ENCODE measurements around the gene TMPRSS9.

TMPRSS9 gene

DNA sequence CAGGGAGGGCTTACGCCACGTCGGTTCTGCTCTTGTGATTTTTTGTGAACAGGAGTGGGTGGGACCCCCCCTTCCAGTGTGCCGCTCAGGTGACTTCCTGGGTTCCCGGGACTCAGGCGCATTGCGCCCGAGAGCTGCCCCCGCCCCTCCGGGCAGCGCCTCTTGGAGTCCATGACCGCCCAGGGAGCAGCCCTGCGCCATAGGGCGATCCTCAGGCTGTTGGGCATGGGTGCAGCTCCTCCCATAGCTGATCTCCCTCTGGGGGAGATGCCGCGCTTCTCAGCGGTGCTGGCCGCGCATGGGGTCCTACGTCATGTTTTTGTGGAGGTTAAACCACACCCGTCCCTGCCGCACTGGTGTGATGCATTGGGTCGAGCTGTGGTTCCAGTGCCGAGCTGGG is 7.9 kb upstream of the TMPRSS9 start:
- H3K27ac ChIP-seq: no peak overlapping the region
- TF ChIP-seq, protein P1, sequence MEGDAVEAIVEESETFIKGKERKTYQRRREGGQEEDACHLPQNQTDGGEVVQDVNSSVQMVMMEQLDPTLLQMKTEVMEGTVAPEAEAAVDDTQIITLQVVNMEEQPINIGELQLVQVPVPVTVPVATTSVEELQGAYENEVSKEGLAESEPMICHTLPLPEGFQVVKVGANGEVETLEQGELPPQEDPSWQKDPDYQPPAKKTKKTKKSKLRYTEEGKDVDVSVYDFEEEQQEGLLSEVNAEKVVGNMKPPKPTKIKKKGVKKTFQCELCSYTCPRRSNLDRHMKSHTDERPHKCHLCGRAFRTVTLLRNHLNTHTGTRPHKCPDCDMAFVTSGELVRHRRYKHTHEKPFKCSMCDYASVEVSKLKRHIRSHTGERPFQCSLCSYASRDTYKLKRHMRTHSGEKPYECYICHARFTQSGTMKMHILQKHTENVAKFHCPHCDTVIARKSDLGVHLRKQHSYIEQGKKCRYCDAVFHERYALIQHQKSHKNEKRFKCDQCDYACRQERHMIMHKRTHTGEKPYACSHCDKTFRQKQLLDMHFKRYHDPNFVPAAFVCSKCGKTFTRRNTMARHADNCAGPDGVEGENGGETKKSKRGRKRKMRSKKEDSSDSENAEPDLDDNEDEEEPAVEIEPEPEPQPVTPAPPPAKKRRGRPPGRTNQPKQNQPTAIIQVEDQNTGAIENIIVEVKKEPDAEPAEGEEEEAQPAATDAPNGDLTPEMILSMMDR (IDR thresholded peaks at IDR 0.05): no peak
- no peak for TF ChIP-seq ZFX (IDR thresholded peaks at IDR 0.05; ENCODE audit: borderline replicate concordance)

DNA sequence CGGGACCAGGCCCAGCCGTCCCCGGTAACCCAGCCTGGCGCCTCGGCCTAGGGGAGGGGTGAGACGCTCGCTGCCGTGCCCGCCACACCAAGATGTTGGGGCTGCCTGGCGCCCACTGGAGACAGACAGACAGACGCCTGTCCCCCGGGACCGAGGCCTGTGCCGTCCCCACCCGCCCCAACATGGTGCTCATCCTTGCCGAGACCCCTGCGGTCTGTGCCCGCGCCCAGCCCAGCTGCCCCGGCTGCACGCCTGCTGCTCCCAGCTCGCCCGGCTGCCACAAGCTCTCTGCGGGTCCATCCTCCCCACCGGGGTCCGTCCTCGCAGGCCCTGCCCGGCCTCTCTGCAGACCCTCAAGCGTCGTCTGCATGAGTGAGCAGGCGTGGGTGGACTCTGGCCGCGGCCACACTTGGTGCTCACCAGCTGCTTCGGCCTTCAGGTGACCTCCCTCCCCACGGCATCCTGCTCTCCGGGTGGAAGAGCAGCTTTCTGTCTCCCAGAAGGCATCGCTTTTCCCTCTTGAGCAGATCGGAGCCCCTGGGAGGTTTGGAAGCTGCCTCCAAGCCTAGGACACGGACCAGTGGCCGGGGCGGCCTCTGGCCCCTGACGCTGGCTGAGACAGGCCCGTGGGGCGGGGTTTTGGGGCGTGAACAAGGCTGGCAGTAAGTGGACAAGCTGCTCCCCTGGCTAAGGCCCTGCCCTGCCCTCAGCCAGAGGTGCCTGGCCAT is 6.7 kb upstream of the TMPRSS9 start:
- no peak overlapping the region for H3K27ac ChIP-seq
- TF ChIP-seq, protein P1 (IDR thresholded peaks at IDR 0.05): no peak
- no peak for TF ChIP-seq ZFX (IDR thresholded peaks at IDR 0.05; ENCODE audit: borderline replicate concordance)

DNA sequence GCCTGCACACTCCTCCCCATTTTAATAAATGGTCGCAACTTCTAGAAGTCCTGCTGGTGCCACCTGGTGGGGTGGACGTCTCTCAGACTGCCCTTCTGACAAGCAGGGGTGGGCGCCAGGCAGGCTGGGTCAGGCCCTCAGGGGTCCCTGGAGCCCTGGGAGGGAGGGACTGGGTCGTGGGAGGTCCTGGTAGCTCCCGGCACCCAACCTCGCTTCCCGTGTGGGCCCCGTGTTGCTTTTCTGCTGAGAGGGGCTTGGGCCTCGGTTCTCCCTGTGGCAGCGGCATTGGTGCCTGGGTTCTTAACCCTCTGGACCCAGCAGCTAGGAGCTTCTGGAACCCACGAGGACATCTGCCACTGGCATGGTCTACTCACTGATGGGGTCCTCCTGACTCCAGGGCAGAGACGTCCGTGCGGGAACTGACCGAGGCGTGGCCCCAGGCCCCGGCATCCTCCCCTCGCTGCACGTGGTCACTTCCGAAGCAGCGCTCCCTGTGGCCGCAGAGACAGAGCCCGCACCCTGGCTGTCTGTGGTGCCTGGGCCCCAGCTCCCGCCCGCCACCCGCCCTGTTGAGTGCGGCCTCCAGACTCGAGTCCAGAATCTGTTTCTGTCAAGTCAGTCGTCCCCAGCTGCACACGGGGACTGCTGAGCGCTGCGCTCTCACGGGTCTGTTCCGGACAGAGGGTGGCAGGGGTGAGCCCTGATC is 6.0 kb upstream of the TMPRSS9 start:
- TF ChIP-seq ZFX (IDR thresholded peaks at IDR 0.05; ENCODE audit: borderline replicate concordance): no peak
- TF ChIP-seq, protein P1 (IDR thresholded peaks at IDR 0.05): no peak
- H3K27ac ChIP-seq: no peak overlapping the region

DNA sequence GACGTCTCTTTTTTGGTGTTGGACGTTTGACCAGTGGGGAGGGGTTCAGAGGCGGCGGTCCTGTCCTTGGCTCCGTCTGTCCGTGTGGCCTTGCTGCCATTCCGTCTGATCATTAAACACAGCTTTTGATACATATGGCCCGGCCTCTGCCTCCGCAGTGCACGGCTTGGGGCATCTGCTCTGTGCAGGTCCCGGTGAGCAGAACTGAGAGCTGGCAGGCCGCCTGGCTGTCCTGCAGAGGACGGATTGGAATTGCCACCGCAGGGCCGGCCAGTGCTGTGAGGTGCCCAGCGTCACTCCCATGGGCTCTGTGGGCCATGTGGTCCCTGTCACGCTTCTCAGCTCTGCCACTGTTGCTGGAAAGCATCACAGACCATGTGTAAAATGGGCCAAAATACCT is 5.4 kb upstream of the TMPRSS9 start:
- TF ChIP-seq, protein P1 (IDR thresholded peaks at IDR 0.05): no peak
- no peak for TF ChIP-seq ZFX (IDR thresholded peaks at IDR 0.05; ENCODE audit: borderline replicate concordance)
- H3K27ac ChIP-seq: no peak overlapping the region

DNA sequence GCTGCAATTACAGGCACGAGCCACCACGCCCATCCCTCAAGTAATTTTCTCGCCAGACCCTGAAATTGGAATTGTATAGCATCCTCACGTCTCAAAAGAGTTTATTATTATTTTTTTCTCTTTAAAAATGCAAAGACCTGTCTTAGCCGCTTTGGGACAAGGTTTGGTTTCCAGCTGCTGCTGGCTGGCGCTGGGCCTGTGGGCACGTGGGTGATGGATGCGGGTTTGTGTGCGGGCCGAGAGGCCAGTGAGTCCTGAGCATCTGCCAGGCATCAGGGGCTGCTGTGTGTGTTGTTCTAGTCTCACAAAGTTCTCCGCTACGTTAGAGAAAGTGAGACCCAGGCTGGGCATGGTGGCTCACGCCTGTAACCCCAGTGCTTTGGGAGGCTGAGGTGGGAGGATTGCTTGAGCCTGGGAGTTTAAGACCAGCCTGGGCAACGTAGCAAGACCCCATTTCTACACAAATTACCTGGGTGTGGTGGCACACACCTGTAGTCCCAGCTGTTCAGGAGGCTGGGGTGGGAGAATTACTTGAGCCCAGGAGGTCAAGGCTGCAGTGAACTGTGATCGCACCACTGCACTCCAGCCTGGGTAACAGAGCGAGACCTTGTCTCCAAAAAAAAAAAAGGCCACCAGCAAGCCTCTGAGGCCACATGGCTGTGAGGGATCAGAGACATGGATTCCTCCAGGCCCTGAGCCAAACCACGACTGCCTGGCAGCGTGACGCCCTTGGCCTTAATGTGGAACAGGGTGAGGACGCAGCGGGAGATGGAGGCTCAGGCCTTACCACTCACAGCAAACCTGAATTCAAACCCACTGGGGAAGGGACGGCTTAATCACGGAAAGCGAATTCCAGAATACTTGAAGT is 4.7 kb upstream of the TMPRSS9 start:
- no peak overlapping the region for H3K27ac ChIP-seq
- no peak for TF ChIP-seq ZFX (IDR thresholded peaks at IDR 0.05; ENCODE audit: borderline replicate concordance)
- TF ChIP-seq, protein P1 (IDR thresholded peaks at IDR 0.05): no peak

DNA sequence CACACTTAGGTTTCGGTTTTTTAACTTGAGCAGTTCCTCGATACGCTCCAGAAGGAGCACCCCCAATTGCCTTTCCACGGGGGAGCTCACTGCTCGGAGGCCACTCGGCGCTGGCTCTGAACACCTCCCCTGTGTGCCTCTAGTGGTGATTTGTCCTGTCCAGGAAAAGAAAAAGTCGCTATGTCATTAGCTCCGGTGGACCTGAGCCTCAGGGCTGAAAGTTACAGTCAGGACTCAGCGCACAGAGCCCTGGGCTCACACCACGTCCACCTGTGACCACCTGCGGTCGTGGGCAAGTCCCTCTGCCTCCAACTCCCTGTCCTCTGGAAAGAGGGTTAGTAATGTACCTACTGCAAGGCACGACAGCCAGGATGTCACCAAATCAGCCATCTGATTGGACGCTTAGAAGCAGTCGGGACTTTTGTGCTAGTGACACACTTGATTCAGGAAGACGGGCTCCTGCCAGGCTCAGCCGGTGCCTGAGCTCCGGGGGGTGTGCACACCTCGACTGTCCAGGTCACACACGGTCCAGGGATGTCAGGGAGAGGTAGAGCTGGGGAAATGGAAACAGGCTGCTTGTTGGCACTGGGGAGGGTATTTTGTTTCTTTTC is 3.9 kb upstream of the TMPRSS9 start:
- no peak overlapping the region for H3K27ac ChIP-seq
- TF ChIP-seq, protein P1 (IDR thresholded peaks at IDR 0.05): no peak
- TF ChIP-seq ZFX (IDR thresholded peaks at IDR 0.05; ENCODE audit: borderline replicate concordance): no peak

Measured in 22Rv1 (cell line).